Superior temporal gyrus (tissue), 1 donor: ENCODE data around the gene FAM181B.
A peak's percentile ranks its signal among the peaks of the same experiment; 100 is the strongest.

Experiments
- DNase-seq: peaks from one replicate; pipeline ENCODE4 v3.0.0-alpha.2; 2016; ENCODE audit errors: extremely low spot score

The FAM181B gene, protein sequence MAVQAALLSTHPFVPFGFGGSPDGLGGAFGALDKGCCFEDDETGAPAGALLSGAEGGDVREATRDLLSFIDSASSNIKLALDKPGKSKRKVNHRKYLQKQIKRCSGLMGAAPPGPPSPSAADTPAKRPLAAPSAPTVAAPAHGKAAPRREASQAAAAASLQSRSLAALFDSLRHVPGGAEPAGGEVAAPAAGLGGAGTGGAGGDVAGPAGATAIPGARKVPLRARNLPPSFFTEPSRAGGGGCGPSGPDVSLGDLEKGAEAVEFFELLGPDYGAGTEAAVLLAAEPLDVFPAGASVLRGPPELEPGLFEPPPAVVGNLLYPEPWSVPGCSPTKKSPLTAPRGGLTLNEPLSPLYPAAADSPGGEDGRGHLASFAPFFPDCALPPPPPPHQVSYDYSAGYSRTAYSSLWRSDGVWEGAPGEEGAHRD

GRCh38 chr11:82733444-82734119 is at the start of gene FAM181B:
Gene FAM181B (minus strand): TSS chr11:82733864. CDS start chr11:82733729, 135 bp downstream.
- peak; percentile 77 for DNase-seq

GRCh38 chr11:82782825-82783374 is 49.2 kb upstream of the FAM181B start:
- DNase-seq = no peak

DNA sequence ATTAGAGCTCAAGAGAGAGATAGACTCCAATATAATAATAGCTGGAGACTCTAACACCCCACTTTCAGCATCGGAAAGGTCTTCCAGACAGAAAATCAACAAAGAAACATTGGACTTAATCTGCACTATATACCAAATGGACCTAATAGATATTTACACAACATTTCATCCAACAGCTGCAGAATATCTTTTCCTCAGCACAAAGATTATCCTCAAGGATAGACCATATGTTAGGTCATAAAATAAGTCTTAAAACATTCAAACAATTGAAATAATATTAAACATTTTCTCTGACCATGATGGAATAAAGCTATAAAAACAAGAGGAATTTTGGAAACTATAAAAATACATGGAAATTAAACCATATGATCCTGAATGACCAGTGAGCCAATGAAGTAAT is 45.1 kb upstream of the FAM181B start:
- no peak for DNase-seq

GRCh38 chr11:82776377-82776776 is 42.7 kb upstream of the FAM181B start:
- DNase-seq = no peak

- DNase-seq = no peak
Observed at GRCh38 chr11:82775736-82776346, 42.2 kb upstream of the FAM181B start.

DNA sequence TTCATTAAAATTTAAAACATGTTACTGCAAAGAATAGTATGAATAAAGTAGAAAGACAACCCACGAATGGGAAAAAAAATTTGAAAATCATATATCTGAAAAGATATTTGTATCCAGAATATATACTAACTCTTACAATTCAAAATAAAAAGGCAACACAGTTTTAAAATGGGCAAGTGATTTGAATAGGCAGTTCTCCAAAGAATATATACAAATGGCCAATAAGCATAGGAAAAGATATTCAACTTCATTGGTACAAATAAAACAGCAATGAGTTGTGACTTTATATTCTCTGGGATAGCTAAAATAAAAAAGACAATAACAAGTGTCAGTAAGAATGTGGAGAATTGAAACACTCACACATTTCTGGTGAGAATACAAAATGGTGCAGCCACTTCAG is 41.6 kb upstream of the FAM181B start:
- DNase-seq = no peak

DNA sequence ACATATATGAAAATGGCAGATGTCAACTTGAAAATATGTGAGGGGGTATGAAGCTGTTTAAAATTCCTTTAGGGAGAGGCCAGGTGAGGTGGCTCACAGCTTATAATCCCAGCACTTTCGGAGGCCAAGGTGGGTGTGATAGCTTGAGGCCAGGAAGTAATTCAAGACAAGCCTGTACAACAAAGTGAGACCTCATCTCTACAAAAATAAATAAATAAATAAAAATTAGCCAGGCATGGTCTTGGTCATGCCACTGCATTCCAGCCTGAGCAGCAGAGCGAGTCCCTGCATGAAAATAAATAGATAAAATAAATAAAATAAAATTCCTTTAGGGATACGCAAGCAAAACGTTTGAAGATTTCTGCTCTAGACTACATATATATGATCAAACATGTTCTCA is 38.1 kb upstream of the FAM181B start:
- no peak for DNase-seq

GRCh38 chr11:82767123-82767522 is 33.5 kb upstream of the FAM181B start:
- no peak for DNase-seq

- no peak for DNase-seq
Observed at GRCh38 chr11:82765466-82766034, 31.9 kb upstream of the FAM181B start.

- no peak for DNase-seq
Observed at GRCh38 chr11:82763167-82763566, 29.5 kb upstream of the FAM181B start.

- no peak for DNase-seq
Observed at GRCh38 chr11:82759649-82760048, 26.0 kb upstream of the FAM181B start.

DNA sequence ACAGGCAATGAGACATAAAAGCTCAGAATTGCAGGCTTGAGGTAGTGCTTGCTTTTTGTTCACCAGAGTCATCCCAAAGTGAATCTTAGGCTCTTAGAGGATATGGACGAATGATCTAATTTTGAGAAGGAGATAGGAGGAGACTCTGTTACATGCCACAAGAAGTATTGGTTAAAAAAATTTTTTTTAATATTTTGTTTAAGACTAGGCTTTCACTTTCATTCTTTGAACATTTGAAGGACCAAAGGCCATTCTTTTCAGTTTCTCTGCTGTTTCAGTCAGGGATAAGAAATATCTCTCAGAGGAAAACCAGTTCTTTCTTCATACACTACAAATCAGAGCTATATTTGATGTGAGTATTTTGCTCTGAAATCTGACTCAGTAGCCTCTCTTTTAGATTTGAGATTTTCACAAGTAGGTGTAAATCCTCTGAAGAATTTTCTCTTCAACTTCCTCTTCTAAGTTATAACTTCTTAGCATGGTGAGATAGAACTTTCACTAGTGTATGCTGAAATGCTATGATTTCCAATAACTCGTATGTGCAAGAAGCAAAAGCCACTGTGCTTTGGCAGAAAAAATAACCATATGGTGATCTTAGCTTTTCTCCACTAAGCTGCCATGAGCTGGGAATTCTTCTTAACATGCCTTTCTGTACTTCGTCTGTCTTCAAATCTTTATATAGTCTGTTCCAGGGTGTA is 24.1 kb upstream of the FAM181B start:
- peak; percentile 76 for DNase-seq

GRCh38 chr11:82756765-82757639 is 23.3 kb upstream of the FAM181B start:
- peak; percentile 93 for DNase-seq

DNA sequence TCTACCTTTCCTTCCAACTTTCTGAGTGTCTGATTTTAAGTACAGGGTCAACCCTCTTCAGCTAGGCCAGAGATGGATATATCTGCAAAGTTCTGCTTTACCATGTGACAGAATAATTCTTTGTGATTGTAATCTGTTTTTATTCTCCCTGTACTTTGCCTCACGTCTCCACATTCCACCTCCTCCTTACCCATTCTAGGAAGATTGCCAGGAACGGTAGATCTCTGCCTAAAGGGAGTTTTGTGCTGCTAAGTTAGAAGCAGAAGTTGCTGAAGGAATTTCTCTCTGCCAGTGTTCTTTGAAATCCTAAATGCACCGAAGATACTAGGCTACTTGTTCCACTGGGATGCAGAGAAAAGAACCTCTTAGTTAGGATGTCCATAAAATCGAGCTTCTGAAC is 20.7 kb upstream of the FAM181B start:
- DNase-seq = peak; percentile 60

- DNase-seq = peak; percentile 20
Observed at GRCh38 chr11:82753921-82754320, 20.3 kb upstream of the FAM181B start.

DNA sequence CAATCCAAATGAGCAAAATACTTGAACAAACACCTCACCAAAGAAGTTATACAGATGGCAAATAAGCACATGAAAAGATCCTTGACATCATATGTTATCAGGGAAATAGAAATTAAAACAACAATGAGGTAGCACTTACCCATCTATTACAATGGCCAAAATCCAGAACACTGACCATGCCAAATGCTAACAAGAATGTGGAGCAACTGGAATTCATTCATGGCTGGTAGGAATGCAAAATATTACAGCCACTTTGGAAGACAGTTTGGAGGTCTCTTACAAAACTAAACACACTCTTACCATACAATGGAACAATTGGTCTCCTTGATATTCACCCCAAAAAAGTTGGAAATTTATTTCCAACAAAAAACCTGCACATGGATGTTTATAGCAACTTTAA is 19.1 kb upstream of the FAM181B start:
- DNase-seq = no peak

GRCh38 chr11:82750643-82751139 is 17.0 kb upstream of the FAM181B start:
- peak; percentile 22 for DNase-seq

- no peak for DNase-seq
Observed at GRCh38 chr11:82747471-82747870, 13.8 kb upstream of the FAM181B start.

GRCh38 chr11:82738091-82738490 is 4.4 kb upstream of the FAM181B start:
- DNase-seq = no peak

DNA sequence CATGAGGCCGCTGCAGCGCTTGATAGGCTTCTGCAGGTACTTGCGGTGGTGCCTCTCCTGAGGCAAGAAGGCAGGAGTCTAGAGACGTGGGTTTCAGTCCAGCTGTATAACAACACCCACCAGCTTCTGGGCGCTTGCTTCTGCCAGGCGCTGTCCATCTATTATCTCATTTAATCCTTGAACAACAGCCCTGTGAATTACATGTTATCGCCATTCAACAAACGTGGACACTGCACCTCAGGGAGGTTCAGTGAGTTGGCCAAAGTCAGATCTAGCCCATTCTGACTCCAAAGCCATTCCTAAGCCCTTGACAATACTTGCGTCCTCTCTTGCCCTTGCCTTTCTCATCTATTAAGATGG is 436 bp upstream of the FAM181B start:
- no peak for DNase-seq
